ENCODE data around the gene VILL.

DNA sequence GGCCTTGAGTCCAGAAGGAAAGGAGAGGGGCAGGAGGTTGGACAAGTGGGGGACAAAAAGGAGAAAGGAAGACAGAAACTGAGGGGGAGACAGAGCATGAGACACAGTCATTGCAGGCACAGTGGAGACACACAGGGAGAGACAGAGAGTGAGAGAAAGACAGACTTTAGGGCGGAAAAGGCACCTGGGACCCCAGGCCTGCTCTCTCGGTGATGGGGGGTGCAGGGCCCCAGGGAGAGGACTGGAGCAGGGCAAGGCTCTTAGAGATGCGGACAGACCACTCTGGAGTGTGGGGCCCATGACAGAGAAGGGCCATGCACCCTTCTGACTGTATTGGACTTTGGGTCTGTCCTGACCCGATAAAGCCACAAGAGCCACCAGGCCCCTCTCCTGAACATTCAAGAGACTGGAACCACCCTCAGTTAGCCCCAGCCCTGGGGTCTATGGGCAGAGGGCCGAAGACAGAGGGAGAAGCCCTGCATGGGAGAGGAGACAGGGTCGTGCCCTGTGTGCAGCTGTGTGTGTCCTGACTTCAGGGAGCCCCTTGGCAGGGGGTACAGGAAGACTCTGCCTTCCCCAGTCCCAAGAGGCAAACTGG is 26.4 kb downstream of the VILL start:
- TF ChIP-seq CTCF (IDR thresholded peaks at IDR 0.05) (no peak), EP300 (IDR thresholded peaks at IDR 0.05) (no peak), POLR2A (IDR thresholded peaks at IDR 0.05) (no peak), POLR2AphosphoS5 (IDR thresholded peaks at IDR 0.05) (no peak)

All from gastroesophageal sphincter (tissue), 3 donors.